Effector memory CD8-positive, alpha-beta T cell (primary cell): ENCODE data around the gene TMIGD2.
"Not testable (repeated sequence)": the region's sequence is repeated elsewhere in the genome, so short reads cannot be mapped to it uniquely, and the experiment has no call there.

Source experiments
- ATAC-seq: fragments of 150-1000 bp; cut with Tn5 transposase; replicated peaks from 2 replicates; pipeline ENCODE4 v1.10.0; 2021; ENCODE audit warnings: mild to moderate bottlenecking, moderate library complexity
- DNase-seq, 3 experiments: peaks; one replicate each; pipeline ENCODE4 v3.0.0; 2021
- H3K27ac Mint-ChIP-seq, 2 donors: one replicate each; pipeline ENCODE4 v1.8.0; 2022; ENCODE audit warnings: mild to moderate bottlenecking in 2 of 2, mixed read lengths in 2 of 2, moderate library complexity in 2 of 2
- H3K27me3 Mint-ChIP-seq, 2 donors: one replicate each; pipeline ENCODE4 v1.8.0; 2022; ENCODE audit warnings: mixed read lengths in 2 of 2
- H3K36me3 Mint-ChIP-seq: one replicate; pipeline ENCODE4 v1.8.0; 2022; ENCODE audit warnings: mild to moderate bottlenecking, moderate library complexity, mixed read lengths; ENCODE audit not compliant: insufficient read depth
- H3K4me1 Mint-ChIP-seq, 2 donors: one replicate each; pipeline ENCODE4 v1.8.0; 2022; ENCODE audit warnings: low read depth in 2 of 2, mixed read lengths in 2 of 2
- H3K4me3 Mint-ChIP-seq, 2 donors: one replicate each; pipeline ENCODE4 v1.8.0; 2022; ENCODE audit warnings: mild to moderate bottlenecking in 2 of 2, mixed read lengths in 2 of 2, moderate library complexity in 2 of 2
- H3K9me3 Mint-ChIP-seq, 2 donors: one replicate each; pipeline ENCODE4 v1.8.0; 2022; ENCODE audit warnings: mixed read lengths in 2 of 2

TMIGD2 gene

DNA sequence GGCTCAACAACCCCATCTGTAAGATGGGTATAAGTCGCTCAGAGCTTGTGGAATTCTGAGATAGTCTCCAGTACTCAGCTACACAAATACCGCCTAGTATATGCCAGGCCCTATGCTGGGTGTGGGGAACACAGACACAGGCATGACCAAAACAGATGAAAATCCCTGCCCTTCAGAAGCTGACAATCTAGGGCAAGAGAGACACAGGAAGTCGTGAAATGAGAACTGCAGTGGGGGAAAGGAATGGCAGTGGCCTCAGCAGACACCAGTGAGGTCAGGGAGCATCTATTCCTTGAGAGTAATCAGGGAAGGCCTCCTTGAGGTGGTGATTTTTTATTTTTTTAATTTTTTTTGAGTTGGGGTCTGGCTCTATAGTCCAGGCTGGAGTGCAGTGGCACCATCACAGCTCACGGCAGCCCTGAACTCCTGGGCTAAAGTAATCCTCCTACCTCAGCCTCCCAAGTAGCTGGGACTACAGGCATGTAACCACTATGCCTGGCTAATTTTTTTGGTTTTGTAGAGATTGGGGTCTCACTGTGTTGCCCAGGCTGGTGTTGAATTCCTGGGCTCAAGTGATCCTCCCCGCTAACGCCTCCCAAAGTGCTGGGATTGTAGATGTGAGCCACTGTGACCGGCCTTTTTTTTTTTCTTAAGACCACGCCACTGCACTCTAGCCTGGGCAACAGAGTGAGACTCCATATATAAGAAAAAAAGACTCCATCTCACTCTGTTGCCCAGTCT, 3.2 kb downstream of the TMIGD2 start:
- Mint-ChIP-seq H3K9me3 (no peaks in the 10 kb centered on the region), H3K27ac (peak overlapping the region in 1 of 2 donors; percentile 86), H3K27me3 (peaks cover 0 to 12% of the 10 kb centered on the region in 2 donors), H3K4me1 (peaks cover 7 to 26% of the 10 kb centered on the region in 2 donors), H3K4me3 (peak overlapping the region in 1 of 2 donors; percentile 38), H3K36me3 (peaks cover 3% of the 10 kb centered on the region)
- DNase-seq (no peak), ATAC-seq (peak; percentile 25)

DNA sequence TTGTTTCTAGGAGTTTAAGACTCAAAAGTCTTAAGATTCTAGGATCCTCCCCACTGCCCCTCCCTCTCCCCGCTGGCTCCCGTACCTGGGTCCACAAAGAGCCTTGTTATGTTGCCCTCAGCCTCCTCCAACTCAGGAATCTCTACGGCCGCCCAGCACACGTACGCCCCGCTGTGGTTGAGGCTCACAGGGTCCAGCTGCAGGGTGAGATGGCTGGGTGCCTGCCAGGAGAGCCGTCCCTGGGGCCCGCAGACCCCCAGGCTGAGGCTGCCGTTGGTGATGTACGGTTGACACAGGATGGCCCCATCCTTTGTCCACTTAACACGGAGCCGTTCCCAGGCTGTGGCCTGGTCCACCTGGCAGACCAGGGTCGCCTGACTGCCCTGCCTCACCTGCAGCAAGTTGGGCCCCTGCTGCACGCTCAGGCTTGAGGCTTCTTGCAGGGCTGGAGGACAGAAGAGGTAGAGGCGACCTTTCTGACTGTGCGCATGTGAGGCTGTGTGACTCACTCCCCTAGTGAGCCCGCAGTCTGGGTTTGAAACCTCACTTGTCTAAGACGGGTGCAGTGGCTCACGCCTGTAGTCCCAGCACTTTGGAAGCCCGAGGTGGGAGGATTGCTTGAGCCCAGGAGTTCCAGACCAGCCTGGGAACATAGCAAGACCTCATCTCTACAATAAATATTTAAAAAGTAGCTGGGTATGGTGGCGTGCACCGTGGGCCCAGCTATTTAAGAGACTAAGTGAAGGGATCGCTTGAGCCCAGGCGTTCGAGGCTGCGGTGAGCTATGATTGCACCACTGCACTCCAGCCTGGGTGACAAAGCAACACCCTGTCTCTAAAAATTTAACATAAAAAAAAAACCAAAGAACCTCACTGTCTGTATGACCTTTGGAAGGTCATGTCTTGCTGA, 4.0 kb downstream of the TMIGD2 start:
- Mint-ChIP-seq H3K27ac (peak overlapping the region in 1 of 2 donors; percentile 86), H3K4me3 (peak overlapping the region in 1 of 2 donors; percentile 38), H3K36me3 (no peaks in the 10 kb centered on the region), H3K27me3 (peaks cover 0 to 8% of the 10 kb centered on the region in 2 donors), H3K4me1 (peaks cover 3 to 22% of the 10 kb centered on the region in 2 donors), H3K9me3 (no peaks in the 10 kb centered on the region)
- ATAC-seq (peak; percentile 56), DNase-seq (no peak)

DNA sequence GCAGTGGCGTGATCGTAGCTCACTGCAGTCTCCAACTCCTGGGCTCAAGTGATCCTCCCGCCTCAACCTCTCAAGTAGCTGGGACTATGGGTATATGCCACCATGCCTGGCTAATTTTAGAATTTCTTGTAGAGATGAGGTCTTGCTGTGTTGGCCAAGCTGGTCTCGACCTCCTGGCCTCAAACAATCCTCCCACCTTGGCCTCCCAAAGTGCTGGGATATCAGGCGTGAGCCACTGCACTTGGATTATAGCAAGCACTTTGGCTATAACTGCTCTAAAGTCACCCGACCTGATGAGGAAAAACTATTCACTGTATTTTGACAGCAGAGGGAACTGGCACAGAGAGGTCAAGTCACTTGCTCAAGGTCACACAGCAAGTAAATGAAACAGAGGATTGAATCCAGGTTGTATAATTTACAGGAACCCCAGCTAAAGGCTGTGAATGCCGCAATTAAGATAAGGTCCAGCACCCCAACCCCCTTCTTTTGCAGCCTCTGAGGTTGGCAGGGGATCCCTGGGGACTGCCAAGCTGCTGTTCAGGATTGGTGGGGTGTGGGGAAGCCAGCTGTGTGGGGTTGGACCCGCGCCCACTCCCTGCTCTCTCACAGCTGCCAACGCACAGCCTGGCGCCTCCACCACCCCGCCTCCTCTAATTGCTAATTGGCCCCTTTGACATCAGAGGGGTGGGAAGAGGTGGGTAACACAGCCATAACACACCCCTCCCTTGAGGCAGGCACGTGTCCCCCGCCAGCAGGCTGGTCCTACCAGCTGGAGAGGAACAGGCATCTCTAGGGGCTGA, 6.0 kb downstream of the TMIGD2 start:
- H3K4me1 Mint-ChIP-seq = peaks cover 0 to 10% of the 10 kb centered on the region in 2 donors
- DNase-seq (no peak), ATAC-seq (no peak)
- peak overlapping the region in 1 of 2 donors; percentile 51 for H3K27ac Mint-ChIP-seq
- H3K27me3 Mint-ChIP-seq = no peaks in the 10 kb centered on the region
- peaks cover 9% of the 10 kb centered on the region for H3K36me3 Mint-ChIP-seq
- H3K9me3 Mint-ChIP-seq = no peaks in the 10 kb centered on the region
- no peak overlapping the region for H3K4me3 Mint-ChIP-seq

DNA sequence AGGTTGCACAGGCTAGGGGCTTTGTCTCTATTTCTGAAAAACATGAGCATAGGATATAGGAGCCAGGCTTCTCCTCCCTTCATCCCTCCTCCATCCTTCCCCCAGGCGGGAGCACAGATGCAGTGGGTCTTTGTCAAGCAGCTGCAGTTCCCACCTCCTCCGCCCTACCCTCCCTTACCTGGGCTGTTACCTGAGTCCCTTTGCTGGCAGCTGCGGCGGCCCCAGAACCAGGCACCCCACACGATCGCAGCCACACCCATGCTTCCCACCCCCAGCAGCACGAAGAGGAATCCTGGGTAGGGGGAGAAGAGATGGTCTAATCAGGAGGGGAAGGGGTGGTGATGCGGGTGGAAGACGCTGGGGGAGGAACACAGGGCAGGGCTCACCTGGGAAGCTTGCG, 7.8 kb downstream of the TMIGD2 start:
- H3K36me3 Mint-ChIP-seq = peaks cover 9% of the 10 kb centered on the region
- H3K4me1 Mint-ChIP-seq = peaks cover 0 to 5% of the 10 kb centered on the region in 2 donors
- no peaks in the 10 kb centered on the region for H3K9me3 Mint-ChIP-seq
- ATAC-seq = no peak
- DNase-seq = no peak
- H3K27me3 Mint-ChIP-seq = no peaks in the 10 kb centered on the region
- no peak overlapping the region for H3K27ac Mint-ChIP-seq
- no peak overlapping the region for H3K4me3 Mint-ChIP-seq

DNA sequence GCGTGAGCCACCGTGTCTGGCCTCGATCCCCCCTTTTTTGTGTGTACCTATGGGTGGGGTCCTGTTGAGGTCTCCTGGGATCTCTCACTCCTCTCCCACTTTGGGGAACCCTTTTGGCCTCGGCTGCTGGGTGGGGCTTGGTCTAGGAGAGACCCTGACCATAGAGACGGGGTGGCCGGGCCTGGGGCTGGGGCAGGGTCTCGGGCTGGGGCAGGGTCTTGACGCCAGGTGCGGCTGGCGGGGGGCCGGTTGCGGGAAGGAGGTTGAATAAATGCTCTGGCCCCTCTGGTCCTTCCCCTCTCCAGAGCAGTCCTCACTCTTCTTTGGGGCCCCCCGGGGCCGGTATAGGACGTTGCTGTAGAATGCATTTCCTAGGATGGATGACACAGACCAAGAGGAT, 9.7 kb downstream of the TMIGD2 start:
- Mint-ChIP-seq H3K27ac (no peak overlapping the region), H3K27me3 (no peaks in the 10 kb centered on the region), H3K9me3 (no peaks in the 10 kb centered on the region), H3K4me3 (no peak overlapping the region), H3K36me3 (peaks cover 9% of the 10 kb centered on the region), H3K4me1 (peaks cover 0 to 2% of the 10 kb centered on the region in 2 donors)
- DNase-seq = no peak
- ATAC-seq = no peak

DNA sequence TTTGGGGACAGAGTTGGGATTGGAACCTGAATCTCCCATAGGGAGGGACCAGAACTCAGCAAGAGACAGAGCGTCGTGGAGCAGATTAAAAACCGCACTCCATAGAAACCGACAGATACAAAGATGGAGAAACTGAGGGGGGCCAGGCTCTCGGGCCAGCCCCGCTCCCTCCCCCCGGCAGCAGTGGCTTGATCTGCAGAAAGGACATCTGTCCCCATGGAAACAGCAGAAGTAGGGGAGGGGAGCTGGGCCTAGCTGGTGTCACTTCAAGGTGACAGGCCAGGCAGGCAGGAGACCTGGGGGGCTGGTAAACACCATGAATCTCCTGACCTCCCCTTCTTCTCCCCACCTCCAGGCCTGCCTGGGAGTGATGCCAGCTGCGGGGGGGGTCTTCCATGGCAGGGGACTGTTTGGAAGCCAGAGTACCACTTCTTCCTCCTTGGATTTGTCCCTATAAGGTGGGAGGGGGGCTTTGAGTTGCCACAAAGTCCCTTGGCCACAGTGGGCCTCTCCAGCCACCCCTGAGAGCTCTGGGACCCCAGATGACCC, 10.9 kb downstream of the TMIGD2 start:
- ATAC-seq (no peak), DNase-seq (no peak)
- Mint-ChIP-seq H3K27ac (no peak overlapping the region), H3K27me3 (peaks cover 0 to 2% of the 10 kb centered on the region in 2 donors), H3K4me1 (no peaks in the 10 kb centered on the region), H3K36me3 (peaks cover 9% of the 10 kb centered on the region), H3K9me3 (no peaks in the 10 kb centered on the region), H3K4me3 (no peak overlapping the region)

DNA sequence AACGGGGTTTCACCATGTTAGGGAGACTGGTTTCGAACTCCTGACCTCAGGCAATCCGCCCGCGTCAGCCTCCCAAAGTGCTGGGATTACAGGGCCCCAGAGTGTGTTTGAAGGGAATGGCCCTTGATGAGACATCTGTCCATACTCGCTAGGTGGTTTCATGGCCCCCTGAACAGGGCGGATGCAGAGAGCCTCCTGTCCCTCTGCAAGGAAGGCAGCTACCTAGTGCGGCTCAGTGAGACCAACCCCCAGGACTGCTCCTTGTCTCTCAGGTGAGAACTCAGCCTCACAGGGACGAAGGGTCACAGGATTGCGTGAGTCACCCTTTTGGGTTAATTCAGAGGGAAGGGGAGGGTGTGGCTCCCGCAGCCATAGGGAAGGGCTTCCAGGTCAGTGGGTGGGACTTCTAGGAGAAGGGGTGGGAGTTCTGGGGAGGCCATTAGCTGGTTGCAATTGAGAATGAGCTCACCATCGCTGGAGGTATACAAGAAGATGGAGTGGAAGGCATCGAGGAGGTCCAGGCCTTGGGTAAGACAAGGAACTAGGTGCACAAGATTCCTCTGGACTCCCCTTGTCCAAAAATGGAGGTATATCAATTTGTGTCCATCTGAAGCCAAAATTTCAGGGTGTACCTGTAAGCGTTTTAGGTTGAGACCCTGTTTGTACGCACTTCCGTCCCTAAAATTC, 14.0 kb downstream of the TMIGD2 start:
- H3K4me1 Mint-ChIP-seq = no peaks in the 10 kb centered on the region
- H3K36me3 Mint-ChIP-seq = peaks cover 9% of the 10 kb centered on the region
- no peaks in the 10 kb centered on the region for H3K9me3 Mint-ChIP-seq
- no peak overlapping the region for H3K27ac Mint-ChIP-seq
- DNase-seq = no peak
- no peak for ATAC-seq
- no peak overlapping the region for H3K4me3 Mint-ChIP-seq
- H3K27me3 Mint-ChIP-seq = peaks cover 0 to 6% of the 10 kb centered on the region in 2 donors

DNA sequence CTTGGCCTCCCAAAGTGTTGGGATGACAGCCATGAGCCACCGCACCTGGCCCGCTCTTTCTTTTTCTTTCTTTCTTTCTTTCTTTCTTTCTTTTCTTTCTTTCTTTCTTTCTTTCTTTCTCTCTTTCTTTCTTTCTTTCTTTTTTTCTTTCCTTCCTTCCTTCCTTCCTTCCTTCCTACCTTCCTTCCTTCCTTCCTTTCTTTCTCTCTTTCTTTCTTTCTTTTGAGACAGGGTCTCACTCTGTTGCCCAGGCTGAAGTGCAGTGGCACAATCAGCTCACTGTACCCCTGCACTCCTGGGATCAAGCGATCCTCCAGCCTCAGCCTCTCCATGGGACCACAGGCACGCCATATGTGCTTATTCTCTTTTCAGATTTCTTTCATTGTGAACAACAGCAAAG, 16.0 kb downstream of the TMIGD2 start:
- not testable (repeated sequence) for H3K27ac Mint-ChIP-seq, ATAC-seq, H3K4me1 Mint-ChIP-seq, H3K36me3 Mint-ChIP-seq, H3K4me3 Mint-ChIP-seq, H3K9me3 Mint-ChIP-seq, DNase-seq
- H3K27me3 Mint-ChIP-seq = peaks cover 10 to 11% of the 10 kb centered on the region in 2 donors

DNA sequence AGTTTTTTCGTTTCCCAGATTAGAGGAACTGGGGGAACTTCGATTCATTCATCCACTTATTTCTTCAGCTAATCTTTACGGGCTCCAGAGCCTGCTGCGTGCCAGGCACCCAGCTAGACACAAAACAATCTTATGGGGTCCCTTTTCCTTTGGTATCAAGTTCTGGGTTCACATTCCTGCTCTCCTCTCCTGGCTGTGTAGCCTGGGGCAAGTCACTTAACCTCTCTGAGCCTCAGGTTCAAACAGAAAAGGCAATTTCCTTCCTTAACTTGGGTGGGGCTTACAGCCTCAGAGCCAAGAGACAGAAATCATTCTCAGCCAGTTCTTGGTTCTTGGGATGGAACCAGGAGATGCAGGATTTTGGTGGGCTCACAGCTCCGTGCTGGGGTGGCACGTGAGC, 17.2 kb downstream of the TMIGD2 start:
- H3K9me3 Mint-ChIP-seq = no peaks in the 10 kb centered on the region
- DNase-seq (no peak), ATAC-seq (no peak)
- H3K36me3 Mint-ChIP-seq = no peaks in the 10 kb centered on the region
- no peaks in the 10 kb centered on the region for H3K4me1 Mint-ChIP-seq
- H3K4me3 Mint-ChIP-seq = no peak overlapping the region
- peaks cover 13 to 22% of the 10 kb centered on the region in 2 donors for H3K27me3 Mint-ChIP-seq
- H3K27ac Mint-ChIP-seq = no peak overlapping the region

DNA sequence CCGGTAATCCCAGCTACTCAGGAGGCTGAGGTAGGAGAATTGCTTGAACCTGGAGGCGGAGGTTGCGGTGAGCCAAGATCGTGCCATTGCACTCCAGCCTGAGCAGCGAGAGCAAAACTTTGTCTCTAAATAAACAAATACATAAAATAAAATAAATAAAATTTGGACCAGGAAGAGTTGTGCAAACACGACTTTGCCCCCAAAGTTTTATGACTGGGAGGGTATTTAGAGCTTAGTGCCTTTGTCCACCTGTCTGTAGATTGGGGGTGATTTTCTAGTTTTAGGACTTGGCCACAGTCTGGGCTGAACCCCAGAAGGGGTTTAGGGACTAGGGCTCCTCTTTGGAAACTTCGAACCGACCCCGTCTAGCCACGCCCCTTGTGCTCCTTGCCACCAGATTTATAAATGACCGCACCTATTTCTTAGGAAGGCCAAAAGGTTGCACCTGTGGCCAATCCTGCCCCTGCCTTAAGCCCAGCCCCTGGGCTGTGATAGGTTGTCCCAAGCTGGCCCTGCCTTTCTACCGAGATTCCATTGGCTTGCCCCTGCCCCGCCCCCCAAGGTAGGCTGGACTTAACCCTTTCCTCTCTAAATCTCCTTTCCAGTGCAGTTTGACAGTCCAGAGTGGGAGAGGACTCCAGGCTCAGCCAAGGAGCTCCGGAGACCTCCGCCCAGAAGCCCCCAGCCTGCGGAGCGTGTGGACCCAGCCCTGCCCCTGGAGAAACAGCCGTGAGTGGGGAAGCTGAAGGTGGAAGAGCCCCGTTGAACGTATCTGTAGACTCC, 17.8 kb downstream of the TMIGD2 start:
- Mint-ChIP-seq H3K27ac (no peak overlapping the region), H3K4me1 (peaks cover 0 to 3% of the 10 kb centered on the region in 2 donors), H3K36me3 (no peaks in the 10 kb centered on the region), H3K9me3 (no peaks in the 10 kb centered on the region), H3K4me3 (no peak overlapping the region), H3K27me3 (peaks cover 17 to 28% of the 10 kb centered on the region in 2 donors)
- ATAC-seq (no peak), DNase-seq (no peak)

DNA sequence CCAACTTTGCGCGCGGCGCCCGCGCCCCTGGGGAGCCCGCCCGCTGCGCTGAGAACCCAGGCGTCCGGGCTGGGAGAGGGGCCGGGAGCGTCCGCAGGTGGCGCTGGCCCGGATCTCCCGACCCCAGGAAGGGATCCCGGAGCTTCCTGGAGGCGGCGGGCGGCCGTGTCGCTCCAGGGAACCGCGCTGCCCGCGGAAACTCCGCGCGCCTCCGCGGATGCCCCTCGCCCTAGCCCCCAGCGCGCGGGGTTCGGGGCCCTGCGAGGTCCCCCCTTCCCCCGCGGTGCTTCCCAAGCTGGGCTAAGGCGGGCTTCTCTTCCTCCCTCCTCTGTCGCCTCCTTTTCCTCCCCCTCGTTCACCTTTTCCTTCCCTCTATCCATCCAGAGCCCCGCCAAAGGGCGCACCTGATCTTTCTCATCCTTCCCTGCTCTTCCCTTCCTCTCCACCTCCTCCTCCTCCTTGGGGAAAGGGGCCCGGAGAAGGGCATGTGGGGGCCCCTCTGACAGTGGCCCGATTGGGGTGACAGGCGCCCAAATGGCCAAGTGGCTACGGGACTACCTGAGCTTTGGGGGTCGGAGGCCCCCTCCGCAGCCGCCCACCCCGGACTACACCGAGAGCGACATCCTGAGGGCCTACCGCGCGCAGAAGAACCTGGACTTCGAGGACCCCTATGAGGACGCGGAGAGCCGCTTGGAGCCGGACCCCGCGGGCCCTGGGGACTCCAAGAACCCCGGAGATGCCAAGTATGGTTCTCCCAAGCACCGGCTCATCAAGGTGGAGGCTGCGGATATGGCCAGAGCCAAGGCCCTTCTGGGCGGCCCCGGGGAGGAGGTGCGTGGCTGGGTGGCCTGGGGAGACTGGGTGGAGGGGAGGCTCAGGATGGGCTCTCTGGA, 22.4 kb downstream of the TMIGD2 start:
- Mint-ChIP-seq H3K27ac (no peak overlapping the region), H3K27me3 (peaks cover 11 to 44% of the 10 kb centered on the region in 2 donors), H3K9me3 (no peaks in the 10 kb centered on the region), H3K36me3 (no peaks in the 10 kb centered on the region), H3K4me1 (peaks cover 0 to 3% of the 10 kb centered on the region in 2 donors), H3K4me3 (peak overlapping the region; percentile 11 to 71)
- peak; percentile 31 for ATAC-seq
- DNase-seq = no peak
